NCI-H82 treated with DMSO at 0.1 percent for 48 hours (cell line): ENCODE data around the gene RGS10.
A peak's percentile ranks its signal among the peaks of the same experiment; 100 is the strongest.
"Not testable (repeated sequence)": the region's sequence is repeated elsewhere in the genome, so short reads cannot be mapped to it uniquely, and the experiment has no call there.

Experiments used
- DNase-seq: peaks from one replicate; lab custom pipeline; 2025; ENCODE audit not compliant: unreplicated experiment; lab: John Stamatoyannopoulos, UW

The RGS10 gene

GRCh38 chr10:119542357-119542987 is at the start of gene RGS10:
TSS of gene RGS10 (minus strand) at chr10:119542719. CDS start at chr10:119542638, 81 bp downstream.
- peak; percentile 27 for DNase-seq

GRCh38 chr10:119588071-119588470 is 45.6 kb upstream of the RGS10 start:
- DNase-seq = no peak

GRCh38 chr10:119578355-119578754 is 35.8 kb upstream of the RGS10 start:
- DNase-seq = no peak

GRCh38 chr10:119575991-119576390 is 33.5 kb upstream of the RGS10 start:
- DNase-seq = no peak

GRCh38 chr10:119575506-119575905 is 33.0 kb upstream of the RGS10 start:
- DNase-seq = no peak

GRCh38 chr10:119567978-119568377 is 25.5 kb upstream of the RGS10 start:
- no peak for DNase-seq

- no peak for DNase-seq
These were observed 19.6 kb upstream of the RGS10 start for GRCh38 chr10:119562097-119562496.

- not testable (repeated sequence) for DNase-seq
These were observed 17.0 kb upstream of the RGS10 start for GRCh38 chr10:119559511-119559910.

GRCh38 chr10:119556081-119556480 is 13.6 kb upstream of the RGS10 start:
- DNase-seq = not testable (repeated sequence)

GRCh38 chr10:119555178-119555784 is 12.8 kb upstream of the RGS10 start:
- DNase-seq = no peak

- no peak for DNase-seq
These were observed 8.3 kb upstream of the RGS10 start for GRCh38 chr10:119550827-119551226.

- no peak for DNase-seq
These were observed 6.9 kb upstream of the RGS10 start for GRCh38 chr10:119549247-119549999.

GRCh38 chr10:119546009-119546408 is 3.5 kb upstream of the RGS10 start:
- DNase-seq = no peak

- DNase-seq = no peak
These were observed 2.8 kb upstream of the RGS10 start for GRCh38 chr10:119545310-119545709.

- DNase-seq = peak; percentile 42
These were observed 1.5 kb upstream of the RGS10 start for GRCh38 chr10:119543814-119544642.

GRCh38 chr10:119542988-119543813 is 682 bp upstream of the RGS10 start:
- DNase-seq = peak; percentile 13

GRCh38 chr10:119541459-119542356 is 811 bp downstream of the RGS10 start:
- no peak for DNase-seq

GRCh38 chr10:119541046-119541445 is 1.5 kb downstream of the RGS10 start:
- DNase-seq = no peak

GRCh38 chr10:119540038-119540437 is 2.5 kb downstream of the RGS10 start:
- DNase-seq = no peak
